Prostate gland (tissue), 2 donors: ENCODE results near the gene TOP2A. TPM values are rescaled to one million over a fixed set of nuclear protein-coding genes. Genes with fewer than 3 reads are reported as not detected.

Experiments
- DNase-seq: peaks from one replicate; pipeline ENCODE4 v3.0.0-alpha.2; 2019; ENCODE audit warnings: low spot score
- H3K27ac ChIP-seq, 2 donors: fragments of 200-600 bp; sonication (generic); 2 replicates each; pipeline ENCODE4 v1.5.1; 2017 to 2019
- H3K27me3 ChIP-seq: fragments of 200-600 bp; sonication (generic); replicated peaks from 2 replicates; pipeline ENCODE4 v1.5.1; 2019; ENCODE audit not compliant: insufficient read depth
- H3K36me3 ChIP-seq, 2 donors: fragments of 200-600 bp; sonication (generic); 1 replicate in 1 of 2; 2 replicates in 1 of 2; pipeline versions ENCODE4 v1.5.1 to v1.8.1; 2017 to 2019
- H3K4me1 ChIP-seq: fragments of 200-600 bp; sonication (generic); replicated peaks from 2 replicates; pipeline ENCODE4 v1.5.1; 2019
- H3K4me3 ChIP-seq, 2 donors: fragments of 200-600 bp; sonication (generic); 2 replicates each; pipeline ENCODE4 v1.5.1; 2017 to 2019
- H3K9me3 ChIP-seq: fragments of 200-600 bp; sonication (generic); 2 replicates; pipeline ENCODE4 v1.5.1; 2017
- CTCF ChIP-seq, 4 experiments: fragments of 200-600 bp in 2 of 4; fragments of 450-650 bp in 2 of 4; sonication (generic) in 2 of 4; IDR thresholded peaks; 1 replicate in 3 of 4; 2 replicates in 1 of 4; pipeline ENCODE4 v1.5.1; 2016 to 2019; ENCODE audit warnings: antibody characterized with exemption in 4 of 4, mild to moderate bottlenecking in 2 of 4, moderate library complexity in 2 of 4
- POLR2A ChIP-seq: fragments of 450-650 bp; IDR thresholded peaks from one replicate; pipeline ENCODE4 v1.6.1; 2016; ENCODE audit warnings: antibody characterized with exemption, mild to moderate bottlenecking
- POLR2AphosphoS5 ChIP-seq: sonication (generic); formaldehyde crosslinking; IDR thresholded peaks from one replicate; pipeline ENCODE4 v1.6.1; 2017; ENCODE audit warnings: antibody characterized with exemption
- WGBS: methylation state at CpG from one replicate; pipeline ENCODE4 v1.1.5; 2018; 5-methylcytosine and 5-hydroxymethylcytosine counted together
- intact Hi-C: fragments of 100-400 bp; cut with DNase I; formaldehyde crosslinking; loops from one replicate; pipeline ENCODE4 v1.14.2; 2022
- total RNA-seq, 2 donors: library from RNA; depleted of rRNA; stranded (reverse); fragments of >200 nt; gene quantifications; one replicate each; pipeline ENCODE4 v1.1.0, GENCODE V29; 2016

Gene TOP2A
- total RNA-seq, 2 donors from 2014 or later = 3.1 to 15.9 TPM

GRCh38 chr17:40354221-40355122 is 63.2 kb downstream of the TOP2A start:
- H3K36me3 ChIP-seq = no peaks in the 10 kb centered on the region
- intact Hi-C loops = loop anchor here (1.0 to 5.0 kb wide), 3 partner anchors 51 to 152 kb away; partner anchors contain the start of gene TOP2A
- no peak for TF ChIP-seq CTCF (IDR thresholded peaks at IDR 0.05)
- TF ChIP-seq POLR2AphosphoS5 = no peak
- TF ChIP-seq POLR2A = no peak
- no peak for DNase-seq
- no peaks in the 10 kb centered on the region for H3K9me3 ChIP-seq
- no peaks in the 10 kb centered on the region for H3K27me3 ChIP-seq
- H3K4me1 ChIP-seq = peaks cover 6% of the 10 kb centered on the region
- WGBS = 75% methylated on average over 25 of the region's 30 CpGs
- H3K4me3 ChIP-seq = no peak overlapping the region
- no peak overlapping the region for H3K27ac ChIP-seq

- Histone ChIP-seq H3K4me1 (peaks cover 22% of the 10 kb centered on the region), H3K27ac (no peak overlapping the region), H3K27me3 (no peaks in the 10 kb centered on the region), H3K9me3 (no peaks in the 10 kb centered on the region), H3K4me3 (no peak overlapping the region), H3K36me3 (no peaks in the 10 kb centered on the region)
- WGBS = 75% methylated on average over 9 of the region's 9 CpGs
- DNase-seq = no peak
- intact Hi-C loops = no loop called here
- TF ChIP-seq POLR2A = no peak
- no peak for TF ChIP-seq CTCF (IDR thresholded peaks at IDR 0.05)
- TF ChIP-seq POLR2AphosphoS5 = no peak
These were observed 64.8 kb downstream of the TOP2A start for GRCh38 chr17:40352779-40353394.

- H3K4me1 ChIP-seq = peaks cover 27% of the 10 kb centered on the region
- H3K4me3 ChIP-seq = no peak overlapping the region
- intact Hi-C loops = no loop called here
These were observed 65.4 kb downstream of the TOP2A start for GRCh38 chr17:40352237-40352778.

GRCh38 chr17:40351359-40352236 is 66.1 kb downstream of the TOP2A start:
- H3K4me1 ChIP-seq = peaks cover 31% of the 10 kb centered on the region

More at GRCh38 chr17:40352237-40352778, 65.4 kb downstream of the TOP2A start:
- Histone ChIP-seq H3K27me3 (no peaks in the 10 kb centered on the region), H3K36me3 (no peaks in the 10 kb centered on the region), H3K9me3 (no peaks in the 10 kb centered on the region), H3K27ac (no peak overlapping the region)
- TF ChIP-seq POLR2AphosphoS5 (no peak), POLR2A (no peak), CTCF (IDR thresholded peaks at IDR 0.05) (no peak)
- DNase-seq = no peak
- WGBS = 77% methylated on average over 7 of the region's 7 CpGs

More at GRCh38 chr17:40351359-40352236, 66.1 kb downstream of the TOP2A start:
- no peak for DNase-seq
- no peak overlapping the region for H3K4me3 ChIP-seq
- no peak overlapping the region for H3K27ac ChIP-seq
- WGBS = 80% methylated on average over 27 of the region's 27 CpGs
- TF ChIP-seq CTCF (IDR thresholded peaks at IDR 0.05) (no peak), POLR2A (no peak), POLR2AphosphoS5 (no peak)
- H3K36me3 ChIP-seq = no peaks in the 10 kb centered on the region
- H3K9me3 ChIP-seq = no peaks in the 10 kb centered on the region
- no peaks in the 10 kb centered on the region for H3K27me3 ChIP-seq
- intact Hi-C loops = no loop called here
